HS-27A (cell line): ENCODE data around the gene UNC93B1.
"Not testable (repeated sequence)": the region's sequence is repeated elsewhere in the genome, so short reads cannot be mapped to it uniquely, and the experiment has no call there.

Experiments used
- DNase-seq: peaks from one replicate; pipeline ENCODE4 v3.0.0-alpha.2; 2012; ENCODE audit warnings: low read depth, missing footprints

Gene UNC93B1

DNA sequence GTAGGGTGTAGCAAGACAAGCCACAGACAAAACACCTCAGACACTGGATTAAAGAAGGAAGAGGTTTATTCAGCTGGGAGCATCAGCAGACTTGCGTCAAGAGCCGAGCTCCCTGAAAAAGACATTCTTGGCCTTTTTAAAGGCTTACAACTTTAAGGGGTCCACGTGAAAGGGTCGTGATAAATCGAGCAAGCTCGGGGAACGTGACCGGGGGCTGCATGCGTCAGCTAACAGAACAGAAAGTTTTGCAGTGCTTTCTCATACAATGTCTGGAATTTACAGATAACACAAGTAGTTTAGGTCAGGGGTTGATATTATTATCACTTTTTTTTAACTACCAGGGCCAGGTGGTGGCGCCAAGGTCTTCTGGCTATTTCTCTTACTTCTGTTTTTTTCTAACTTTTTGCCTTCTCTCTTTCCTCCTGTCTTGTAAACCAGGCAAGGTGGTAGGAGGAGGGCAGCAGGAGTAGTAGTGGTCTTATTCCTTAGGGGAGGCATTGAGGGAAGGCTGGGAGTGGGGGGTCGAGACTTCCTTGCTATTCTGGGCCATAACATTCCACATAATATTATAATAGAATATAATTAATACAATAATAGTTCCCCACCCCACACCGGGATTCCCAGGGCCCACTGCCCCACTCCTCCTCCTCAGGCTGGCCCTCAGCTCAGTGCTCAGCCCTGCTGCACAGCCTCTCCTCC lies 5.6 kb upstream of the UNC93B1 start:
- no peak for DNase-seq

GRCh38 chr11:68008381-68009337 lies 4.8 kb upstream of the UNC93B1 start:
- DNase-seq = no peak

- no peak for DNase-seq
Observed at GRCh38 chr11:68007498-68008380, 3.8 kb upstream of the UNC93B1 start.

DNA sequence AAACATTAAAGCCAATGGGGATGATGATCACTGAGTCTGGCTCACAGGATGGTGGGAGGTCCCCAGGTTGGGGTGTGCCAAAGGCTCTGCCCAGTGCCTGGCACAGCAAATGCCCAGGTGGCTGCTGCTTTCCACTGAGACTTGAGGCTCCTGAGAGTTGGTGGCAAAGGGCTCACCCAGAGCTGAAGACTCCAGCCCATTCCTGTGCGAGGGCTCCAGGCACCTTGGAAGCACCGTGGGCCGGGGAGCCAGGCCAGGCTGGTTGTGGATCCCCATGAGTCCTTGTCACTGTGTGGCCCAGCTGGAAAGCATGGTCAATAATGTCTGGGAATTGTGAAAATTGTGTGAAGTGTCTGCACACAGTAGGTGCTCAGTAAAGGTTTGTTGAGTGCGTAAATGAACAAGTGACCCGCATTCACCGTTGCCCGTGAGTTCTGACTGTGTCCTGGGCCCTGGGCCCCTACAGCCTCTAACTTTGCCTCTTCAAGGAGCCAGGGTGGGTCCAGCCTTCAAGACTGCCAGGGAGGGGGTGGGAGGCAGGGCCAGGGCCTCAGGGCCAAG lies 2.8 kb upstream of the UNC93B1 start:
- DNase-seq = no peak

DNA sequence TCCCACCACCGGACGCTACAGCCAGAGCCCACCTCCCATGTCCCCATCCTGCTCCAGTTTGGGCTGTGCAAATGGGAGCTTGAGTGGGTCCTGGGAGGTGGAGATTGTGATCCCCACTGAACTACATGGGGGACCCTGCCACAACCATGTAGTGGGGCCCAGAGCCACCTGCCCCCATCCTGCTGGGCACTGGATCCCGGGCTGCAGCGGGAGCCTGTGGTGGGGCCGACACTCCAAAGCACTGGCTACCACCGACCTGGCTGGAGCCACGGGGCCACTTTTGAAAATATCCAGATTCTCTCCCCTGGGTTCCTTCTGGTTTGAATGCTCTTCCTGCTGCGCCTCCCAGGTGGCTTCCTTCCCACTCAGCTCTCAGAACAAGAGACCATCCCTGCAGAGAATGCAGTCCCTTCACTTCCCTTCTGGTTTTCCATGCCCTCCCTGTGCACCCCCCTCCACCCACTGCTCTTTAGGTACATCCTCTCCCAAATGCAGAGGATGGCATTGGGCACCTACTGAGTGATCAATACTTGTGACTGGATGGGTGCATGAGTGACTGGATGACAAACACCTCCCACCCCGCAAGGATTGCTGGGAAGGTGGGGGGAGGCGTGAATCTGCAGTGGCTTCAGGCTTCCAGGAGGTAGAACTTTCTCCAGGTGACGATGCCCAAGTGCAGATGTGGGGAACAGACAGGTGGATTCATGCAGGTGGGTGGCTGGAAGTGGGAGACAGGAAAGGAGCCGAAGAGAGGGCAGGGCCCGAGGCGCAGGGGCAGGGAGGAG lies 846 bp upstream of the UNC93B1 start:
- no peak for DNase-seq

GRCh38 chr11:68002938-68003845 lies 705 bp downstream of the UNC93B1 start:
- DNase-seq = no peak

DNA sequence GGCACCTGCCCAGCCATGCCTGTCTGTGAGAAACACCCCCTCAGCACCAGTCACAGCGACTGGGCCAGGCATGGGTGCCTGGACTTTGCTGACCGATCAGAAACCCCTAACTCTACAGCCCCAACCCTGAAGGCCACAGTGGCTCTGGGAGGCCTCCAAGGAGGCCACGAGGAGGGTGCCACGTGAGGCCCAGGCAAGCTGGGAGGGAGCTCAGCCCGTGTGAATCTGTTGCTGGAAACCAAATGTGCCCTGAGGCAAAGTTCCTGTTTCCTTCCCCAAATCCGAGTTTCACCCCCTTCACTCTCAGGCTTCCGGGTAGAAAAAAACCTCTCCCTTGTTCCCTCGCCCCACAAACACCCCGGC lies 1.3 kb downstream of the UNC93B1 start:
- no peak for DNase-seq

DNA sequence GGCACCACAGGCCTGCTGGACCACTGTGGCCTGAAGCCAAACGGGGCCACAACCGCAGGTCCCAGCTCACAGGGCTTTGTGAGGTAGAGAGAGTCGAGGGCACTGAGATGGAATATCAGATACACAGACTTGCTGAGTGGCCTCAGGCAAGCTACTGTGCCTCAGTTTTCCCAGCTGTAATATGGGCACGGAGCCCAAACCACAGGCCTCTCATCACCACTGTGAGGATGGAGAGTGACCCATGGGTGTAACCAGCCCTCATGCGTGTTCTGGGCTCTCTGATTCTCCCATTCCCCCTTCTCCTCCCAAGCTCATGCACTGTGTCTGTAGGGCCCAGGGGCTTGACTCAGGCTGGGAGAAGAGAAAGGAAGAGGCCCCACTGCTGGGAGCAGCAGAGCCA lies 4.2 kb downstream of the UNC93B1 start:
- no peak for DNase-seq

DNA sequence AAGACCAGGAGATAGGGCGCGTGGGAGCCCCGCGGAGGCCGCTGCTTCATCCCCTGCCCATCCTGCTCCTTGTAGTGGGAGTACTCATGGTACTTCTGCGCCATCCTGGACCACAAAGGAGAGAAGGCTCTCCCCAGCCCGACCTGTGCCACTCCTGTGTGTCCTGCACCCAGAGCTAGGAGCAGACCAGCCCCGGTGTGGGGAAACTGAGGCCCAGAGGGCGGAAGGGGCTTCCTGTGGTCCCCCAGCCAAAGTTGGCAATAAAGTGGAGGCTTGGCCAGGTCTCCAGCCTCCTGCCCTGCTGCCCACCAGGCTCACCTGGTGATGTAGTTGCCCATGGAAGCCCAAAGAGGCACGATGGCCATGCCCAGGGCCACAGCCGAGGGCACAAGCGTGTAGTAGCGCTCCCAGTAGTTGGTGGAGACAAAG lies 4.7 kb downstream of the UNC93B1 start:
- no peak for DNase-seq

GRCh38 chr11:67998150-67999045 lies 5.5 kb downstream of the UNC93B1 start:
- DNase-seq = no peak

GRCh38 chr11:67997475-67997921 lies 6.4 kb downstream of the UNC93B1 start:
- DNase-seq = no peak

DNA sequence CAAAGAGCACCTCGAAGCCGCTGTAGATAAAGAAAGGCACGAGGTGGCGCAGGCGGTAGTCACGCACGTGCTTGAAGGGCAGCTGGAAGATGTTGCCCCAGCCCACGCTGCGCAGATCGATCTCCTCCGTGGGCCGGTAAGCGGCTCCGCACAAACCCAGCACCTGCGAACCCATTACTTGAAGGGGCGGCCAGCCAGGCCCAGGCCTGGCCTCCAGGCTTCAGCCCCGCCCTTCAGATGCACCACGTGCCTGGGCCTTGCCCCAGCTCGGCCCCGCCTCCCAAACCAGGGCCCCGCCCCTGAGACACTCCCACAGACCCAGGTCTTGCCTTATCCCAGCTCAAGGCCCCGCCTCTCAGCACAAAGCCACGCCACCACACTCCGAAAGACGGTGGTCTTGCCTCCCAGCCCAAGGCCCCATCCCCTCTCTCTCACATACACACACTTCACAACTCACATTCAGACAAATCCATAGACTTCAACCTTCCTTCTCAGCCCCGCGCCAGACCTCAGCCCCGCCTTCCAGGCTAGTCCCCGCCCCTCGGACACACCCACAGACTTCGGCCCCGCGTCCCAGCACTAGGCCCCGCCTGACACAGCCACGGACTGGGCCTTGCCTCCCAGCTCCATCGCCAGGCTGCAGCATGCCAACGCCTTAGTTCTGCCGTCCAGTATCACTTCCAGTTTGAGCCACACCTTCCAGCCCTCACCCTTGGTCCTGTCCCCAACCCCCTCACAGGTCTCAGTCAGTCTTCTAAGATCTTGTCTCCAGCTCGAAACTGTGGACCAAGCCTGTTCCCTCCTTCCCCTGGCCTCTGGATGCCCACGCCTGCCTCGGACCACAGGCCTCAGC lies 7.0 kb downstream of the UNC93B1 start:
- DNase-seq = no peak

DNA sequence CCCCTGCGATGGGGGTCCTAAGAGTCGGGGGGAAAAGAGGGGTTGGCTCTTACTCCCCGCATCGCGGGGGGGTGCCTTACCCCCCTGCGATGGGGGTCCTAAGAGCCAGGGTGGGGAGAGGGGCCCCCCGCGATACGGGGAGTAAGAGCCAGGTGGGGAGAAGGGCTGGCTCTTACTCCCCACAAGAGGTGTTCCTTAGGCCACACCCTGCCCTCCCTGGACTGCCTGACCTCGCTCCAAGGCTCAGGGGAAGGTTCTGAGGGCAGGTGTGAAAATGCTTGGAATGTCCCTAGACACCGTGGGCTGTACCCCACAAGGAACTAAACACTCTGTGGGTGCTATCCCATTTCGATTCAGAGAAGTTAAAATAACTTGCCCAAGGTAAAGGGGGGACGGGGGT lies 7.8 kb downstream of the UNC93B1 start:
- DNase-seq = no peak

GRCh38 chr11:67995579-67995978 lies 8.3 kb downstream of the UNC93B1 start:
- DNase-seq = not testable (repeated sequence)

DNA sequence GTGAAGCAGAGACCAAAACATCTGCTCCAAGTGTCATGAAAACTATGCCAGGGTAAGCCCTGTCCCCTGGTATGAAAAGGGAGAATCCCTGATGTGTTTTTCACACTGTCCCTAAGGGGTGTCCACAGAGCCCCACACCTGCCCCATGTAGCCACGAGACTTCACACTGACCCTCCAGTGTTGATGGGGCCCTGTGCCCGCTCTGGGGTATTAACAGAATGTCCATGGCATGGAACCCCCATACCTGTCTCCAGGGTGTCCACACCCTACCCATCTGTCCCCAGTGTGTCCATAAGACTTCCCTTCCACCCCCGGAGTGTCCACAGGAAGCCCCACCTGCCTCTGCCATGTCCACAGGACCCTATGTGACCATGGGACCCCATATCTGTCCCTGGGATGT lies 8.8 kb downstream of the UNC93B1 start:
- DNase-seq = not testable (repeated sequence)

DNA sequence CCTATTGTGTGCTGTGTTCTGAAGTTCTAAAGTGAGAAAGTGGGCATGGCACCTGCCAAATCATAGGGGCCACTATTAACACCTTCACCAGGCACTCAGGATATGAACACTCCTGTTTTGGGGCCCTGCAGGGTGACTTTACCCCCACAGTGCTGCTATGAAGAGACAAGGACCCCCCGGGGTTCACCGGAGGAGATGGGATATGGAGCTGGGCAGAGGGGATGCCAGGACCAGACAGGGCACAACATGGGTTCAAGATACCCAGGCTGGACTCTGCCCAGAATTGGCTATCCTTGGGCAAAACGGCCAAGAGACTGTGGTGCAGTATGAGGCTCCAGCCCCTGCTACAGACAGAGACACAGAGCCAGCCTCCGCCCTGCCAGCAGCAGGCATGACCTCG lies 9.5 kb downstream of the UNC93B1 start:
- not testable (repeated sequence) for DNase-seq

- not testable (repeated sequence) for DNase-seq
Observed at GRCh38 chr11:67993821-67994220, 10.1 kb downstream of the UNC93B1 start.
